HG03520 (cell line): Measurements from ENCODE around the gene DLG2.
"Not testable (repeated sequence)": the region's sequence is repeated elsewhere in the genome, so short reads cannot be mapped to it uniquely, and the experiment has no call there.

Source experiments
- ATAC-seq: cut with Tn5 transposase; IDR thresholded peaks from one replicate; pipeline ENCODE4 v1.9.1; 2021; ENCODE audit warnings: mild to moderate bottlenecking, moderate library complexity; ENCODE audit not compliant: unreplicated experiment

DLG2 gene

DNA sequence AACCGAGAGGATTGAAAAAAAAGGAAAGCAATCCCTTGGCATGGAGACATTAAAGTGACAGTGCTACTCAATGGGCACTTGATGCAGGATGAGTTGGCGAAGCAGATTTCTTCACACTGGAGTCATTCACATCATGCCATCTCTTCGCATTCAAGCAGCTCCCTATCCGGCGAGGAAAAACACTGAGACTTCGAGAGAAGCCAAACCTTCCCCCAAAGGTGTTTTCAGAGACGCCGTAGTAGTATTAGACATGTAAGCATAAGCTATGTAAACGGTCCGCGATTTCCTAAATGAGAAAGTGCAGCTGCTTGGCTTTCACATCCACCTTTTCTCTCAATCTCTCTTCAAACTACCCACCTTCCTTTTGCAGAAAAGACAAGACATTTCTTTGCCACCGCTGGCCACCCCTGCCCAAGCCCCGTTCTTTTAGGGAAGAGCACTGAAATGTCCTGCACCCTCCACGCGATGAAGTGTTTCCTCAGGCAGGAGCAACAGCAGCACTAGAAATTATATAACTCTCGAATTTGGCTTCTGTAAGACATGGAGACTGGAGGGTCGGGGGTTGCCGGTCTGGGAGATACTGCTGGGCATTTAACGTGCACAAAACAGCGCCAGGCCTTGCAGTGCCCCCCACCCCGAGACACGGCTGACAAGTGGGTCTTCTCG lies at the start of gene DLG2:
TSS of gene DLG2 (minus strand) at position 13 of the 666 bp plus-strand sequence.
- no peak for ATAC-seq

GRCh38 chr11:85673393-85673792 lies 46.2 kb upstream of the DLG2 start:
- no peak for ATAC-seq

DNA sequence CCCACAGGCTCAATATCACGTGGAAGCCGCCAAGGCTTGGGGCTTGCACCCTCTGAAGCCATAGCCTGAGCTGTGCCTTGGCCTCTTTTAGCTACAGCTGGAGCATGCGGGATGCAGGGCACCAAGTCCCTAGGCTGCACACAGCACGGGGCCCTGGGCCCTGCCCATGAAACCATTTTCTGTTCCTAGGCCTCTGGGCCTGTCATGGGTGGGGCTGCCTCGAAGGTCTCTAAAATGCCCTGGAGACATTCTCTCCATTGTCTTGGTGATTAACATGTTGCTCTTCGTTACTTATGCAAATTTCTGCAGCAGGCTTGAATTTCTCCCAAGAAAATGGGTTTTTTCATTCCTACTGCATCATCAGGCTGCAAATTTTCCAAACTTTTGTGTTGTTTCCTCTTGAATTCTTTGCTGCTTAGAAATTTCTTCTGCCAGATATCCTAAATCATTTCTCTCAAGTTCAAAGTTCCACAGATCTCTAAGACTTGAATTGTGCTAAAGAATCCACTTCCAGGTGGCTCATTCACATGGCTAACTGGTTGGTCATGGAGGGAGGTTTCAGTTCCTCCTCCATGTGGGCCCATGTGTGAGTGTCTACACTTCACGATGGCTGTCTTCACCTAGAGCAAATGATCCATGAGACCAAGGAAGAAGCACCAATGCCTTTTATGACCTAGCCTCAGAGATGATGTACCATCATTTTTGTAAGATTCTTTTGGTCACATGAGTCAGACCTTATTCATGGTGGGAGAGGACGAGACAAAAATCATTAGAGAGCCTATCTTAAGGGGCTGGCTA lies 45.2 kb upstream of the DLG2 start:
- no peak for ATAC-seq

DNA sequence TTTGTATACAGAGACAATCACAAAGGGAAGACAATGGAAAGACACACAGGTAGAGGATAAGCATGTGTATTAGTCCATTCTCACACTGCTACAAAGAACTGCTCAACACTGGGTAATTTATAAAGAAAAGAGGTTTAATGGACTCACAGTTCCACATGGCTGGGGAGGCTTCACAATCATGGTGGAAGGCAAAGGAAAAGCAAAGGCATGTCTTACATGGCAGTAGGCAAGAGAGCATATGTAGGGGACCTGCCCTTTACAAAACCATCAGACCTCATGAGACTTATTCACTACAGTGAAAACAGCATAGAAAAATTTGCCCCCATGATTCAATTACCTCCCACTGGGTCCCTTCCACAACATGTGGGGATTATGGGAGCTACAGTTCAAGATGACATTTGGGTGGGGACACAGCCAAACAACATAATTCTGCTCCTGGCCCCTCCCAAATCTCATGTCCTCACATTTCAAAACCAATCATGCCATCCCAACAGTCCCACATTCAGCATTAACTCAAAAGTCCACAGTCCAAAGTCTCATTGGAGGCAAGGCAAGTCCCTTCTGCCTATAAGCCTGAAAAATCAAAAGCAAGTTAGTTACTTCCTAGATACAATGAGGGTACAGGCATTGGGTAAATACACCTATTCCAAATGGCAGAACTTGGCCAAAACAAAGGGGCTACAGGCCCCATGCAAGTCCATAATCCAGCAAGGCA lies 44.0 kb upstream of the DLG2 start:
- ATAC-seq = not testable (repeated sequence)

- no peak for ATAC-seq
Measured at GRCh38 chr11:85668157-85668556, 41.0 kb upstream of the DLG2 start.

DNA sequence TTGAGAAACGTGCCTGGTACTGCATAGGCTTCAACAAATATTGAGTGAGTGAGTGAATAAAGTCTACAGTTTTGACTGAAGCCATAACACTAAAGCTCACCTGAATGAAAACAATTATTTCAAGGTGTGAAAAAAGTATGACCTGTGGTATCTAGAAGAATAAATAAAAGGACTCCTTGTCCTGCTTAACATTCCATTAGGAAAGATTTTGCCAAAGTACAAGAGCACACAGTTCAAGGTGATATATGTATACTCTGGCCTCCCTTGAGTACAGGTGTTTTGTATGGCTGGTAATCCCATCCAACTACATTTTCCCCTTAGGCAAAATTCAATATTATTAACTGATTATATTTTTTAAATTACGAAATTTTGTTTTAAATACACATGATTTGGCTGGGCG lies 39.5 kb upstream of the DLG2 start:
- ATAC-seq = no peak

- ATAC-seq = no peak
Measured at GRCh38 chr11:85665733-85666132, 38.6 kb upstream of the DLG2 start.

- peak; percentile 91 for ATAC-seq
Measured at GRCh38 chr11:85664615-85665481, 37.7 kb upstream of the DLG2 start, which contains the start of gene CREBZF. CREBZF (minus strand) TSS chr11:85665129; CDS start chr11:85664875, 254 bp downstream.

GRCh38 chr11:85663753-85664614 lies 36.8 kb upstream of the DLG2 start:
- peak; percentile 59 for ATAC-seq

- no peak for ATAC-seq
Measured at GRCh38 chr11:85663080-85663752, 36.1 kb upstream of the DLG2 start.

GRCh38 chr11:85661972-85662664 lies 35.0 kb upstream of the DLG2 start:
- ATAC-seq = no peak

GRCh38 chr11:85658180-85658579 lies 31.0 kb upstream of the DLG2 start:
- no peak for ATAC-seq

GRCh38 chr11:85656777-85657176 lies 29.6 kb upstream of the DLG2 start:
- no peak for ATAC-seq

DNA sequence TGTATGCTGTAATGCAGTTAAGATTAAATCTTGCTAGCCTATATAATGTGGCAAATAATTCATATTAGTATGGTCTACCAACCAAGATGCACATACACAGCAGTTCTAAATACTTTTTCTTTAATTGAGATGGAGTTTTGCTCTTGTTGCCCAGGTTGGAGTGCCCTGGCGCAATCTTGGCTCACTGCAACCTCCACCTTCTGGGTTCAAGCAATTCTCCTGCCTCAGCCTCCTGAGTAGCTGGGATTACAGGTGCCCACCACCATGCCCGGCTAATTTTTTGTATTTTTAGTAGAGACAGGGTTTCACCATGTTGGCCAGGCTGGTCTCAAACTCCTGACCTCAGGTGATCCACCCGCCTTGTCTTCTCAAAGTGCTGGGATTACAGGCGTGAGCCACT lies 27.2 kb upstream of the DLG2 start:
- not testable (repeated sequence) for ATAC-seq

DNA sequence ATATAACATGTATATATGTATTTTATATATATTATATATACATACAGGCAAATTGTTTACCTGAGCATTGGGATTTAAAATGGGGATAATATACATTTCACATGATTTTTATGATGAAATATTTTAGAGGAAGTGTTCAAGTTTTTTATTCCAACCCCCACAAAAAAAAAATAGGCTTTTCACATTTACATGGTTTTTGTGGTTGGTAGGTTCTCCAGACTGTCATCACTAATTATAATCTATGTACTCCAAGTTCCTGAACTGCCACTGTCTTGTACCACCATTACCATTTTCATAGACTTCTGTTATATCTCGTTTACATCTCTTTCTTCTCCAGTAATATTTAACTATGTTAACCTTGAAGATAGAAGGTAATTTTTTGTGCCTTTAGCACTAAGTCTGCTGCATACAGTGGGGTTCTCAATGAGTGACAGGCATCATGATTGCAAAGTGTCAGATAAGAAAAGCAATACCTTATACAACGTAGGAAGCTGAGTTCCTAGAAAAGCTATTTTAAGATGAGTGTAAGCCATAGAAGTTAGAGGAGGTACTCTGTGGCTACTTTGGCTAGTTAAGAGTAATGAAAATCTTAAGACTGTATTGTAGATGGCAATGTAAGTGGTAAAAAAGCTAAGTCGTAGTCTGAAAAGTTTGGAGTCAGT lies 25.8 kb upstream of the DLG2 start:
- no peak for ATAC-seq

GRCh38 chr11:85651118-85651517 lies 24.0 kb upstream of the DLG2 start:
- no peak for ATAC-seq

- peak; percentile 98 for ATAC-seq
Measured at GRCh38 chr11:85647604-85648299, 20.6 kb upstream of the DLG2 start, which contains the start of gene TMEM126A. TMEM126A (plus strand) TSS chr11:85647967; CDS start chr11:85650256, 2,289 bp downstream.
